ENCODE data around the gene MAFG.

GRCh38 chr17:81904600-81905423 lies 22.7 kb downstream of the MAFG start:
- no peak for TF ChIP-seq CTCF (IDR thresholded peaks at IDR 0.05)
- no peak for TF ChIP-seq POLR2AphosphoS5 (IDR thresholded peaks at IDR 0.05)

All from suprapubic skin (tissue), 3 donors.